Tongue (tissue), 2 donors: ENCODE measurements around the gene KIAA1614. TPM values are rescaled to one million over a fixed set of nuclear protein-coding genes. Genes with fewer than 3 reads are reported as not detected.
"Not testable (repeated sequence)": the region's sequence is repeated elsewhere in the genome, so short reads cannot be mapped to it uniquely, and the experiment has no call there.

Experiments
- DNase-seq: peaks from one replicate; pipeline ENCODE4 v3.0.0-alpha.2; 2015
- total RNA-seq: library from RNA; depleted of rRNA; stranded (reverse); fragments of >200 nt; gene quantifications from one replicate; pipeline ENCODE4 v1.2.3, GENCODE V29; 2014

Gene KIAA1614
- total RNA-seq, 1 donor from 2014 or later = 10.2 TPM

- no peak for DNase-seq
These were observed 33.4 kb downstream of the KIAA1614 start for GRCh38 chr1:180946056-180946455.

GRCh38 chr1:180946541-180947498 is 34.1 kb downstream of the KIAA1614 start:
- no peak for DNase-seq

GRCh38 chr1:180947499-180947885 is 34.8 kb downstream of the KIAA1614 start:
- DNase-seq = no peak

DNA sequence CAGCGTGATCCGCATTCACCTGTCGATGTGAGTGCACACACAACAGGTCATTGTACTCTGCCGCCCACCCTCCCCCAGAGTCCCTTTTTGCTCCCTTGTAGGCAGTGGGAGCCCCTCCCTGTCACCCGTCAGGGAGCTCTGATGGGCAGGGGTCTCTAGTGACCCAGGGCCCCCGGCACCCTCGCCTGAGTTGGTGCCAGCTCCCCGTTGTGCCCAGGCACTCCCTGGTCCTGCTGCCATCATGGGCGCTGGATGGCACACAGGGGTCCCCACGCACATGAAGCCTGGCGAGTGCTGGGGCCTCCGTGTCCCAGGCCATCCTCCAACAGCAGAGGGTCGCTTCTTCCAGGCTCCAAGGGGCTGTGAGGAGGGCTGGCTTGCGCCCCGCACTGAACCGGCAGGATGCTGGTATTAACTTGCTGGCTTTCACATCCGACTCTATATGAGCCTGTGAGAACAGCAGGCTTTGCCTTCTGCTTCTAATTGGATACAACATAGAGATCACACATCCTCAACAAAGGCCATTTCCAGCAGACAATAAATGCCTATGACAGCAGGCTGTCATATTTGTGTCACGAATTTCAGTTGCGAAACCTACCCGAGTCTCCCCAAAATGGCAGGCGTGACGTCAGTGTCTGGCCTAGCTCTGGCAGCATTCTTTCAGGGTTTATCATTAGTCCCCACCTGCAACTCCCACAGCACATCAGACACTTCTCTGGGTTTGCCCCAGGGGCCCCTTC is 35.4 kb downstream of the KIAA1614 start:
- no peak for DNase-seq

DNA sequence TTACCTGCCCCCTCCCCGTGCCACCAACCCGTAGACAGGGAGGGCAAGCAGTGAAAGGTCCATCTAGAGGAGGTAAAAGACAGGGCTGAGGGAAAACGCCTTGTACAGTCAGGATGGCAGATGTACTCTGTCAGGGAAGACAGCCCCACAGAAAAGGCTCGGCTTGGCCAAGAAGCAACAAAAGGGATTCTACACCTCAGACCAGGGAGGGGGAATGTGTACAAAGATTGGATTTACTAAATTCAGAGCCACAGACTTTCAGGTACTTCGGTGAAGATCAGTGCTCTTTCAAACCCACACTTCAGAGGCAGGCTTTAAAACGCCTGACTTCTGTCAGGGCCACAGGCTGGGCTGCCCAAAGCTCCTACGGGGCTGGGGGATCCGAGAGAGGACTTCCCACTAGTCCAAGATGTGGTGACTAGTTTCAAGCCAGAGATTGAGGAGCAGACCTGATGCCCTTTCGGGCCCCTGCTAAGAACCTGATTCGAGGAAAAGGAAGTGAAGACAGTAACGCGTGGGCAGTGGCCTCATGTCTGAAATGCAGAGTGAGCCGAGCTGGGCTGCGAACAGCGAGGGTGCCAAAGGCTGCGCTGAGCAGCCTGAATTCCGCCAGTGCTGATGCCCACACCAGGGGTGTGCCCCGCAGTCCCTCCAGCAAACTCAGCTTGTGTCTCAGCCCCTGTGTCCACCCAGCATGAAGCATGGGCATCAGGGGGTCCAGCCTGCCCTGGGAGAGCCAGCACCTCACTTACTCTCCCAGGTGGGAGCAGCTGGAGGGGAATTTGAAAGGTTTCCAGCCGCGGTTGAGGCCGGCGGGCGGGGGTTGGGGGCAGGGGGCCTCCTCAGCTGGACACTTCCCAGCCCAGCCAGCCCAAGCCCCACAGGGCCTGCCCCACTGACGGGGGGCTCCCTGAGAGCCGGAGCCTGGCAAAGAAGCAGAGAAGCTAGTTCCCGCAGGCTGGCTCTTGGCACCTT is 36.2 kb downstream of the KIAA1614 start:
- DNase-seq = no peak

DNA sequence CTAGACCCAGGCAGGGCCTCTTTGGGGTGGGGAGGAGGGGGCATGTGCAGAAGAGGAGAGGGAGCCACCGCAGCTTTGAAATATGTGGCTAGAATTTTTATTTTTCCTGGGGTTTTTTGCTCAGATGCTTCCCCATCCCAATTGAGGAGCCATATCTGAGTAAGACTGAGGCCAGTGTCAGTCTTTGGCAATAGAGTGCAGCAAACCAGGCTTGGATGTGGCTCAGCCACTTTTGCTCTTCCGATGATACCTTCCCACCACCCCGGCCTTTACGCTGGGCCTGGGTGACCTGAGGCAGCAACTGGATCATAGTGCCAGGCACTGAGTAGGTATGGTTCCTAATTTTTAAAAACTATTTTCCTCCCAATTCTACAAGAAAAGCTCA is 36.9 kb downstream of the KIAA1614 start:
- no peak for DNase-seq

DNA sequence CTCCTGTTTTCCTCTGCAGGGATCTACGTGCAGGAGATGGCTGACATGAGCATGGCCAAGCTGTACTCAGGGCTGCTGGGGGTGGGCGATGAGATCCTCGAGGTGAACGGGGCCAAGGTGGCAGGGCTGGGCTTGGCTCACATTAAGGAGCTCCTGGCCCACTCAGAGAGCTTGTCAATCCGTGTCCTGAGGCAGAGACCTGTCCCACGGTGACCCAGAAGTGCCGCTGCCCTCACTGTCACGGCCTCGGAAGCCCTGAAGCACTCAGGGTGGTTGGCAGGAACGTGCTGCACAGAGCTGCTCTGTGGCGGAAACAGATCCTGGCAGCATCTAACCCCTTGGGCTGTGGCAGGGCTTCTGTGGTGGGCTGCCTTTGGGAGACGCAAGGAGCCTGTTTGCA is 37.6 kb downstream of the KIAA1614 start:
- DNase-seq = no peak

DNA sequence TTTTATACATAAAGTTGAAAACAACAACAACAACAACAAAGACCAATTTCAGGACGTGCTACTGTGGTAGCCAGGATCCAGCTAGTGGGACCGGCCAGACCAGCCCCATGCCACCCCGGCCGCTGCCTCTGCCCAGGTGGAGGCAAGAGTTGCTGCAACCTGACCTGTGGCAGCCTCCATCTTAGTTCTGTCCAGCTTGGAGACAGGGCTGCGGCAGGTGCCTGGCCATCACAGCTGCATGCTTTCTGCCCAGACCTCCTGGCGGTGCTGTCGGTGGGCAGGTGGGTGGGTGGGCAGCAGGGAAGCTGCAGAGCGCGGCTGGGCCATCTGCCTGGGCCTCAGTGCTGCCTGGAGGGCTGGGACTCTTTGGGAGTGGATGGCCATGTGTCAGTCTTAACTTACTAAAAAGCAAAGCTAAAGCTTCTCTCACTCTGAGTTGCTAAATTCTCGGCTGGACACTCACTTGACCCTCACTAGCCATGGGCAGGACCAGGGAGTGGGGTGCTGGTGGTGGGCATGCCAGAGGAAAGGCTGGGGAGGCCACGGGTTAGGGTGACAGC is 38.6 kb downstream of the KIAA1614 start:
- DNase-seq = no peak

- no peak for DNase-seq
These were observed 39.3 kb downstream of the KIAA1614 start for GRCh38 chr1:180951836-180952656.

- no peak for DNase-seq
These were observed 39.9 kb downstream of the KIAA1614 start for GRCh38 chr1:180952657-180953013.

DNA sequence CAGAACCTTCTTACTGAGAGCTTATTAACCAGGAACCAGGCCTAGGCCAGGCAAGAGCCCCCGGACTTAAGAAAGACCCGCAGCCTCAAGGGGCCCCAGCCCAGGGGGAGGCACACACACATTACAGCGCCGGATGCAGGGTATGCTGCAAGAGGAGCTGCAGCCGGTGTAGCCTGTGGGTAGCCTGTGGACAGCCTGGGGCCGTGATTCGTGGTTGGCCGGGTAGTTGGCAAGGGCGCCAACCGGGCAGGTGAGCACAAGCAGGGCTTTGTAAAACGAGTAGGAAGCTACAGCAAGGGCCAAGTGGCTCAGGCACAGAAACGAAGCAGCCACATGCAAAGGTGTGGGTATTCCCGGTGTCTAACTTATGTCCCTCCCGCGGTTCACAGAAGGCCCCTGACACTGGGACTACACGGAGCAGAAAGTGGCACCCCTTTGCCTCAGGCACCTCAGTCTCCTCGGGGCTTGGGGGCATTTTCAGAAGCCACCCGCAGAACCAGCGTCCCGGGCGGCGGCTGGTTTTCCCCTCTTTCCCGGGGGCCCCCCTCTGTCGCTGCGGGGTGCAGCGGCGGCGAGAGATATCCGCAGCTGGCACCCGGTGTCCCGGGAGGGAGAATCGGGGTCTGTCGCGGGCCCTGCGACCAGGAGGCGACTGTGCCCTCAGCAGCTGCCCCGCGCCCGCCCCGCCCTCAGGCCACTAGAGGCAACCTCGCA is 40.8 kb downstream of the KIAA1614 start:
- peak; percentile 43 for DNase-seq

DNA sequence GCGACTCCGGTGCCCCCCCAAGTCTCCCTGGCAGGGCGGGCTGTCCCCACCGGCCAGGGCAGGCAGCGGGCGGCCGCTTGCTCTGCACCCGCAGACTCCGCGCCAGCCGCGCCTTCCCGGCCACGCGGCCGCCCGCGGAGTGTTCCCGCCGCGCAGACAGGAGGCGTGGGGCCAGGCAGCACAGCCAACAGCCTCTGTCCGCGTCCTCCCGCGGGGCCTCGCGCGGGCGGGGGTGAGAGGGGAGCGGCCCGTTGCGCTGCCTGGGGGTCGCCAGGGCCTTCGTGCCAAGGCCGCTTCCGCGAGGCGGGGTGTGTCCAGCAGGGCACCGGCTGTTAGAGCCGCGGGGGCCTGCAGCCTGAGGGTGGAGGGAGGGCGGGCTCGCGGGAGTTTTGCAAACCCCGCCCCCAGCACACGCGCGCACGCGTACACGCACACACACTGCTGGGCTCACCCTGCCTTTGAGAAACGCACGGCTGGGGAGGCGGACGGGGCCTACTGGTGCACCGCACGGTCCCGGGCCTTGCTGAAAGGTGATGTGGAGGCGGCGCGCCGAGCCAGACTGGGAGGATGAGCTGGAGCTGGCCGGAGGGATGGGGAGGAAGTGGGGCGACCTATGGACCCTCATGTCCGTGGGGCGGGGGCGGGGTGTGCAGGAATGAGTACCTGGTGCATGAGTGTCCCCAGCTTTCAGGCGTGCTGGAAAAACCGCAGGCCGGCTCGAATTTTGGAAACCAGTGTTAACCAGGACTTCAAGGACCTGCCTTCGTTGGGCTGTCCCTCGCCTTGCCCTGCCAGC is 41.5 kb downstream of the KIAA1614 start:
- DNase-seq = peak; percentile 89

DNA sequence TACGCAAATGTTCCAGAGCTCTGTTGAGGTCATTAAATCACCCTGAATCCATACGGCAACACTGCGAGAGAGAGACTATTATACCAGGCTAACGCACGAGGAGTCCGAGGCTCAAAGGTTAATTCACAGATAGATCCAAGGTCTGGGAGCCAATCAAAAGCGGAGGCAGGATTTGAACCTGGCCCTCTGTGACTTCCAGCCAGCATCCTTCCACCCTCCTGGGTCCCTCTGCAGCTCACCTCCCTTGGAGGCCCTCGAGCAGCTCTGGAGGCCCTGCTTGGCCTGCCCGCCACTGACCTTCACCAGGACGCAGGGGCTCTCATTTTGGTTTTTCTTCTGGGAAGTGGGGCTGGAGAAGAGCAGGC is 42.1 kb downstream of the KIAA1614 start:
- no peak for DNase-seq

- DNase-seq = peak; percentile 35
These were observed 43.4 kb downstream of the KIAA1614 start for GRCh38 chr1:180956028-180956640.

GRCh38 chr1:180959620-180960019 is 46.9 kb downstream of the KIAA1614 start:
- not testable (repeated sequence) for DNase-seq

GRCh38 chr1:180961622-180962021 is 48.9 kb downstream of the KIAA1614 start:
- no peak for DNase-seq

- DNase-seq = peak; percentile 72
These were observed 49.5 kb downstream of the KIAA1614 start for GRCh38 chr1:180962178-180962577.

GRCh38 chr1:180964056-180964455 is 51.4 kb downstream of the KIAA1614 start:
- DNase-seq = no peak

DNA sequence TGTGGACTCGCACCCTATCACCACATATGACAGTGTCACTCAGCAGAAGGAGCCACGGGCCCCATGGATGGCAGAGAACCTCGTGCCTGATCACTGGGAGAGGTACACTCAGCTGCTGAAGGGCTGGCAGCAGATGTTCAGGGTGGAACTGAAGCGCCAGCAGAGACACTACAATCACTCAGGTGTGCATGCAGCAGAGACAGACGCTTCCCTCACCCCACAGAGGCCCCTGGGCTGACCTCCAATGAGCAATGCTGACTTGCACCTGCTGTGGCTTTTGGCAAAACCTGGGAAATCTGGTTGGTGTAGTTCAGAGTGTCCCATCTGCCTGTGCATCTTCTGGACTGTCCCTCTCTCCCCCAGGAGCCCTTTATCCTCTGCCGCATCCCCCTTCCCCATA is 51.9 kb downstream of the KIAA1614 start:
- no peak for DNase-seq
